Measurements from ENCODE around the gene CPA2.

Gene CPA2

GRCh38 chr7:130258494-130259078, 8.1 kb upstream of the CPA2 start:
- DNase-seq, result no peak

GRCh38 chr7:130262448-130262847, 4.2 kb upstream of the CPA2 start:
- DNase-seq, result no peak

GRCh38 chr7:130263130-130263529, 3.5 kb upstream of the CPA2 start:
- no peak for DNase-seq

- DNase-seq, result no peak
Measured at GRCh38 chr7:130266961-130267321, 278 bp downstream of the CPA2 start.

- no peak for DNase-seq
Measured at GRCh38 chr7:130268463-130269317, 2.0 kb downstream of the CPA2 start.

GRCh38 chr7:130269318-130269694, 2.6 kb downstream of the CPA2 start:
- no peak for DNase-seq

GRCh38 chr7:130270947-130271800, 4.5 kb downstream of the CPA2 start:
- peak; percentile 6 for DNase-seq

GRCh38 chr7:130272381-130273080, 5.9 kb downstream of the CPA2 start:
- DNase-seq, result peak; percentile 83

GRCh38 chr7:130273081-130273932, 6.6 kb downstream of the CPA2 start:
- DNase-seq, result peak; percentile 97

GRCh38 chr7:130273933-130274255, 7.2 kb downstream of the CPA2 start:
- DNase-seq, result peak; percentile 66

GRCh38 chr7:130274296-130274695, 7.6 kb downstream of the CPA2 start:
- no peak for DNase-seq

GRCh38 chr7:130274983-130275591, 8.4 kb downstream of the CPA2 start:
- peak; percentile 44 for DNase-seq

- peak; percentile 28 for DNase-seq
Measured at GRCh38 chr7:130275826-130276297, 9.2 kb downstream of the CPA2 start.

GRCh38 chr7:130276796-130277762, 10.4 kb downstream of the CPA2 start:
- no peak for DNase-seq

GRCh38 chr7:130277763-130278643, 11.3 kb downstream of the CPA2 start:
- peak; percentile 57 for DNase-seq

GRCh38 chr7:130278860-130279259, 12.2 kb downstream of the CPA2 start:
- no peak for DNase-seq

- DNase-seq, result no peak
Measured at GRCh38 chr7:130279286-130279685, 12.6 kb downstream of the CPA2 start.

- DNase-seq, result no peak
Measured at GRCh38 chr7:130279906-130280305, 13.2 kb downstream of the CPA2 start.

- DNase-seq, result no peak
Measured at GRCh38 chr7:130281260-130281659, 14.6 kb downstream of the CPA2 start.

Measured in NCI-H2171 (cell line).